ENCODE results near the gene GPX1.
A peak's percentile ranks its signal among the peaks of the same experiment; 100 is the strongest.
"Not testable (repeated sequence)": the region's sequence is repeated elsewhere in the genome, so short reads cannot be mapped to it uniquely, and the experiment has no call there.

The GPX1 gene

DNA sequence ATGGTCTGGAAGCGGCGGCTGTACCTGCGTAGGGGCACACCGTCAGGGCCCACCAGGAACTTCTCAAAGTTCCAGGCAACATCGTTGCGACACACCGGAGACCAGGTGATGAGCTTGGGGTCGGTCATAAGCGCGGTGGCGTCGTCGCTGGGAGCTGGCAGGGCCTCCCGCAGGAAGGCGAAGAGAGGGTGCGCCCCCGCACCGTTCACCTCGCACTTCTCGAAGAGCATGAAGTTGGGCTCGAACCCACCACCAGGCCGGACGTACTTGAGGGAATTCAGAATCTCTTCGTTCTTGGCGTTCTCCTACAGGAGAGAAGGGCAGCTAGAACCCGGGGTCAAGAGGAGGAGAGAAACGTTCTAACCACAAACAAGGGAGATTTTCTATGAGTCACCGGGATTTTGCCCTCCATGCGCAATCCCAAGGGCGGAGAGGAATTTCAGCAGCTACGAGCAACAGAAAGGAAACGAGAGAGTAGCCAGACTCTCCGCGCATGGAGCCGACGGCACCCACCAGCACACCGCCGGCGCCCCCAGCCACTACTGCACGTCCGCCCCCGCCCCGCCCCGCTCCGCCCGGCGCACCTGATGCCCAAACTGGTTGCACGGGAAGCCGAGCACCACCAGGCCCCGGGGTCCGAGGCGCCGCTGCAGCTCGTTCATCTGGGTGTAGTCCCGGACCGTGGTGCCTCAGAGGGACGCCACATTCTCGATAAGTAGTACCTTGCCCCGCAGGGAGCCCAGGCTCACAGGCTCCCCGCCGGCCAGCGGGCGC is 523 bp downstream of the GPX1 start:
- peak; percentile 40 for DNase-seq

- DNase-seq, result not testable (repeated sequence)
These were observed 1.1 kb downstream of the GPX1 start for GRCh38 chr3:49357095-49357442.

- DNase-seq, result no peak
These were observed 5.2 kb downstream of the GPX1 start for GRCh38 chr3:49352890-49353421.

GRCh38 chr3:49352281-49352680 is 5.9 kb downstream of the GPX1 start:
- no peak for DNase-seq

DNA sequence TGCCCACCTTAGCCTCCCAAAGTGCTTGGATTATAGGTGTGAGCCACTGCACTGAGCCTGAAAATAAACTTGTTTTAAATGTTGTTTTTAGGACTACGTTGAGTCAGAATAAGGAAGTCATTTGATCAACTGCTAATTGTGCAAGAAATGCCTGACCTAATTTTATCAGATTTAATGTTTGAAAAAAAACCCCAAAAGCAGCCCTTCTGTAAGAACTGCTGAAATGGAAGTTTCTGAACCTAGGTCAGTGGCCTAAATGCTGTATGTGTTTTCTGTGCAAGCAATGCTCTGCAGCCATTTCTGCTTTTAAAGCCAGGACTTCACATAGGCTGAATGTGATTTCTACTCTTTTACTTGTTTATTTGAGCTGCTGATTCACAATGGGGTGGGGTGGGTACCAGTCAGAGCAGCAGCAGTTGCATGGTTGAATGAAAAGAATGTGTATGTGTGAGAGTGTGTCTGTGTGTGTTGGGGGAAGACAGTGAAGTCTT is 6.6 kb downstream of the GPX1 start:
- no peak for DNase-seq

DNA sequence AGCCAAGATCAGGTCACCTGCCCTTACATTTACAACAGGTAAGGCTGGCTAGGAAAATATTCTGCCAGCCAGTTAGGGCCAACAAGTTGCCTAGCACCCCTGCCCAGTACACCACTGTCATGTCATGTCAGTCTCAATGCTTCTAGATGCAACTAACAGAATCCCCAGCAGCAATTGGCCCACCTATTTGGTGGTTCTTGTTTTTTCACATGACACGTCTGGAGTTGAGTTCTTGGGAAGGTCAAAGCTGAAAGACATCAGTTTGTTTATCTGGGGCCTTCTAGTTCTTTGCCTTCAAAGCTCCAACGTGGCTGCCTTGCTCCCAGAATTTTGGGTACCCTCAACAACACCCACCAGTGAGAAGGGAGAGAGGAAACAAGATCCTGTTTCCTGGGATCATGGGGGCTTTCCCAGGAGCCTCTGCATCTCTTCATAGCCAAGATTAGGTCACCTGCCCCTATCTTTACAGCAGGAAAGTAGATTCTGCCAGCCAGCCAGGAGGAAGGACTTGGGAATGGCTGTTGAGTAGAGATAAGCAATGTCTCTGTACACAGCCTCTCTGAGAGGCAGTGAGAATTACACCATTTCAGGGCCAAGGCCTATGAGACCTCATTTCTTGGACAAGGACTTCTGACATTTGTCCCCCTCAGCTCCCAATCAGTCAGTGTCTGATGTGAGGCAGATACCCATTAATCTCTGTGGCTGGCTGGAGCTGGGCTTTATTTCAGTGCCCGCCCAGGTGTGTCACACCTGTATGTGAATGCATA is 8.6 kb downstream of the GPX1 start:
- DNase-seq, result no peak

- DNase-seq, result not testable (repeated sequence)
These were observed 9.8 kb downstream of the GPX1 start for GRCh38 chr3:49348361-49348760.

- DNase-seq, result no peak
These were observed 11.3 kb downstream of the GPX1 start for GRCh38 chr3:49346797-49347251.

DNA sequence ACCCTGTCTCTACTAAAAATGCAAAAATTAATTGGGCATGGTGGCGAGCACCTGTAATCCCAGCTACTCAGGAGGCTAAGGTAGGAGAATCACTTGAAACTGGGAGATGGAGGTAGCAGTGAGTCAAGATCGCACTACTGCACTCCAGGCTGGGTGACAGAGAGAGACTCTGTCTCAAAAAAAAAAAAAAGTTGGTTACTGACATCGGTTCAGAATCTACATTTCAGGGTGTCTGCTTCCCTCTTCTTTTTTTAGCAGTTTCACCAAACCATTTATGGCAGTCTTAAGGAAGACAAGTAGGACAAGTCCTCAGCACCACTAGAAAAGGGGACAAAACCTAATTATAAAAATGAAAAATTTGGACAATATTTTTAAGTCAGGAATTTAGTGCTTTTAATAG is 15.0 kb downstream of the GPX1 start:
- no peak for DNase-seq

DNA sequence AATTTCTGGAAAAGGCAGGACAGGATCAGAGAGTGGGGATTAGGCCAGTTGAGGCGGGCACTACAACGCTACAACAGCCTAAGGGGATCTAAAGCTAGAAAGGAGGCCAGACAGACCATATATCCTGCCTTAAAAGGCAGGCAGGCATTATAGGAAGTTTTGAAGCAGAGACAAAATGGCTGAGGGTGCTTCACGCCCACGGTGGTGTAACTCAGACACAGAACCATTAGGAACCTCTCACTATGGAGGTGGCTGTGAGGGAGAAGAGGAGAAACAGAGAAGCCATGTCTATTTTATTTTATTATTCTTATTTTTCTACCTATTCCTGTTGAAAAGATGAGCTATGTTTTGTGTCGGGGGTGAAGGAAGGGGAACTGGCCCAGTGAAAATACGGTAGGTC is 16.2 kb downstream of the GPX1 start:
- DNase-seq, result no peak

GRCh38 chr3:49339941-49340800 is 18.0 kb downstream of the GPX1 start, which contains the start of gene USP4:
Gene USP4, minus strand, starts transcription at chr3:49340053. Its CDS starts 29 bp downstream, at chr3:49340024.
- DNase-seq, result peak; percentile 84

- DNase-seq, result peak; percentile 17
These were observed 18.6 kb downstream of the GPX1 start for GRCh38 chr3:49339581-49339940.

DNA sequence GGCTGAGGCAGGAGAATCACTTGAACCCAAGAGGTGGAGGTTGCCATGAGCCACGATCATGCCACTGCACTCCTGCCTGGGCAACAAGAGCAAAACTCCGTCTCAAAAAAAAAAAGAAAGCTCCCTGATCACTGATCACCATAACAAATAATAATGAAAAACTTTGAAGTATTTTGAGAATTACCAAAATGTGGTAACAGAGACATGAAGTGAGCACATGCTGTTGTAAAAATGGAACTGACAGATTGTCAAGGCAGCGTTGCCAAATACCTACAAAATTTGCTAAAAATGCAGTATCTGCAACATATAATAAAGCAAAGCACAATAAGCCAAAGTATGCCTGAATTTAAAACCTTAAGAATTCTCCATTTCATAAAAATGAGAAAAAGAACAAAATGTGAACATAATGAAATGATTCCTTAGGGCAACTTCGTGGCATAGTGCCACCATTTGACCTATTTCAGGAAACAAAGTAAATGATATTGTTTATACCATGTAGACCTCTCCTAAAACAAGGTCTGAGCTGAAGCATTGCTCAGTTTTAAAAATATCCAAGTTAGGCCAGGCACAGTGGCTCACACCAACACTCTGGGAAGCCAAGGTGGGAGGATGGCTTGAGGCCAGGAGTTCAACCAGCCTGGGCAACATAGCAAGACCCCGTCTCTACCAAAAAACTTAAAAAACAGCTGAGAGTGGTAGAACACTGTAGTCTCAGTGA is 24.1 kb downstream of the GPX1 start:
- no peak for DNase-seq

- DNase-seq, result no peak
These were observed 25.1 kb downstream of the GPX1 start for GRCh38 chr3:49333091-49333490.

GRCh38 chr3:49329186-49329585 is 29.0 kb downstream of the GPX1 start:
- DNase-seq, result no peak

- not testable (repeated sequence) for DNase-seq
These were observed 29.8 kb downstream of the GPX1 start for GRCh38 chr3:49328350-49328749.

GRCh38 chr3:49327485-49327884 is 30.7 kb downstream of the GPX1 start:
- DNase-seq, result no peak

GRCh38 chr3:49324768-49325167 is 33.4 kb downstream of the GPX1 start:
- no peak for DNase-seq

- DNase-seq, result no peak
These were observed 41.3 kb downstream of the GPX1 start for GRCh38 chr3:49316696-49317457.

DNA sequence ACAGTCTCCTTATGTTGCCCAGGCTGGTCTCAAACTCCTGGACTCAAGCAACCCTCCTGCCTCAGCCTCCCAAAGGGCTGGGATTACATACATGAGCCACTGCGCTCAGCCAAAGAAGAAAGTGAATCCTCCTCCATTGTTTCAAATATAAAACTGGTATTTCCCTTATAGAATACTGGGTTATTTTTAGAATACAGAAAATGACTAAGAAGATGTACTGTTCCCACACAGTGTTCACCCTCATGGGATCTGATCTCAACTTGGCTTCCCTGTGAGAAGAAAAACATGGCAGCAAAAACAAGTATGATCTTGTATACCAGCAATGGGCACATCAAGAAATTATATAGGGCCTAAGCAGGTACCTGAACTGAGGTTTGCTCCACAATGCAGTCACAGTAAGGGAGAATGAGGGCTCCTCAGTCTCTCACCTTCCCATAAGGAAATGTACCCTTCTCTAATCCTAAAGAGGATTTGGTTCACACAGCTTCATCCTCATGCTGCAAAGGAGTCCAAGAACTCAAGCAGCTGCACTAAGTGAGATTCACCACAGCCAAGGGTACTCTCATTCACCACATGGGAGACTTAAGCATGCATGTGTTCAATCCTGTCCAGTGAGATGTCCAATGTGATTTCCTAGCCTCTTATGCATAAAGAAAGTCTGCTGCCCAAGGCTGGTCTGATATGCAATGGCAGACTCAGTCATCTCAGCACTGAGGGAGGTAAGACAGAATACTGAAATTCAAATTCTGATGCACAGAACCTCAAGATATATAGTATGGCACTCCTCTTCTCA is 44.1 kb downstream of the GPX1 start:
- no peak for DNase-seq

- no peak for DNase-seq
These were observed 46.9 kb downstream of the GPX1 start for GRCh38 chr3:49311283-49311682.
